ENCODE measurements around the gene CACNG7.
A peak's percentile ranks its signal among the peaks of the same experiment; 100 is the strongest.

Gene CACNG7, protein sequence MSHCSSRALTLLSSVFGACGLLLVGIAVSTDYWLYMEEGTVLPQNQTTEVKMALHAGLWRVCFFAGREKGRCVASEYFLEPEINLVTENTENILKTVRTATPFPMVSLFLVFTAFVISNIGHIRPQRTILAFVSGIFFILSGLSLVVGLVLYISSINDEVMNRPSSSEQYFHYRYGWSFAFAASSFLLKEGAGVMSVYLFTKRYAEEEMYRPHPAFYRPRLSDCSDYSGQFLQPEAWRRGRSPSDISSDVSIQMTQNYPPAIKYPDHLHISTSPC

GRCh38 chr19:53908935-53909415, at the start of gene CACNG7:
CACNG7 (plus strand) TSS chr19:53909278; CDS start chr19:53912832, 3,554 bp downstream.
- Histone ChIP-seq H3K27ac (no peak within 1 kb of the TSS), H3K9me3 (no peaks in the 10 kb centered on the region)
- no peak for TF ChIP-seq Cebpa-rat (IDR thresholded peaks at IDR 0.05)

DNA sequence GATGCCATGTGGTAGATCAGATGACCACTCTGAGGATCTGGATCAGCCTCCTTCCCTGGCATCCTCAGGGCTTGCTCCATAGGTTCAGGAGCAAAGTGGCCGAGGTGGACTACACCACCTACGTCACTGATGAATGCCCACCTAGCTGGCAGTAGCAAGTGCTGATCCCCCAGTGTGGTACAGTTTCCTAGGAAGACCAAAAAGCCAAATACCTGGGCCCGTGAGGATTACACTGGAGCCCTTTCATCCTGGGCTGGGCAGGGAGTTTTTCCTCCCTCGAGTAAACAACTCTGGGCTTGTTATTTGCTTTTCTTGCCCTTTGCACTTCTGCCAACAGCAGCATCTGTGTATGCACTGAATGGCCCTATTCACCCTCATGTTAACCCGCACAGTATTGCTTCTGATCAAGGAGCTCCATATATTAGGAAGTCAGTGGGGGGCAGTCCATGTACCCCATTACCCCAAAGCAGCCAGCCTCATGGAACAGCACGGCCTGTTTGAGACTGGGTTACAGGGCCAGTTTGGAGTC, 44.7 kb upstream of the CACNG7 start:
- Histone ChIP-seq H3K4me2 (no peak overlapping the region), H3K9me3 (no peaks in the 10 kb centered on the region), H3K4me1 (peaks cover 35% of the 10 kb centered on the region), H3K27ac (no peak overlapping the region), H3K27me3 (no peaks in the 10 kb centered on the region), H3K4me3 (no peak overlapping the region), H3K9ac (no peak overlapping the region), H4K20me1 (peaks cover 9% of the 10 kb centered on the region; the same call in 1 of the 2 replicates), H3K36me3 (no peaks in the 10 kb centered on the region)
- TF ChIP-seq Cebpa-rat (IDR thresholded peaks at IDR 0.05): no peak

More at GRCh38 chr19:53908935-53909415, at the start of gene CACNG7:
- H3K4me2 ChIP-seq: 0 out of 2 replicates have a peak within 1 kb of the TSS, but pooled peaks have one; percentile 12
- peaks cover 35% of the 10 kb centered on the region for H4K20me1 ChIP-seq
- no peaks in the 10 kb centered on the region for H3K36me3 ChIP-seq
- no peak within 1 kb of the TSS for H3K9ac ChIP-seq
- H3K4me1 ChIP-seq: peaks cover 10% of the 10 kb centered on the region; the same call in 1 of the 2 replicates
- no peak within 1 kb of the TSS for H3K4me3 ChIP-seq
- H3K27me3 ChIP-seq: peaks cover 95% of the 10 kb centered on the region

- Histone ChIP-seq H3K9ac (peak overlapping the region; percentile 78), H3K36me3 (no peaks in the 10 kb centered on the region), H3K27me3 (no peaks in the 10 kb centered on the region), H4K20me1 (peaks cover 9% of the 10 kb centered on the region; the same call in 1 of the 2 replicates), H3K4me3 (peak overlapping the region; percentile 69), H3K9me3 (no peaks in the 10 kb centered on the region), H3K4me2 (peak overlapping the region; percentile 96), H3K4me1 (peaks cover 36% of the 10 kb centered on the region), H3K27ac (peak overlapping the region; percentile 81)
- TF ChIP-seq Cebpa-rat (IDR thresholded peaks at IDR 0.05): no peak
Observed at GRCh38 chr19:53865523-53865917, 43.6 kb upstream of the CACNG7 start.

DNA sequence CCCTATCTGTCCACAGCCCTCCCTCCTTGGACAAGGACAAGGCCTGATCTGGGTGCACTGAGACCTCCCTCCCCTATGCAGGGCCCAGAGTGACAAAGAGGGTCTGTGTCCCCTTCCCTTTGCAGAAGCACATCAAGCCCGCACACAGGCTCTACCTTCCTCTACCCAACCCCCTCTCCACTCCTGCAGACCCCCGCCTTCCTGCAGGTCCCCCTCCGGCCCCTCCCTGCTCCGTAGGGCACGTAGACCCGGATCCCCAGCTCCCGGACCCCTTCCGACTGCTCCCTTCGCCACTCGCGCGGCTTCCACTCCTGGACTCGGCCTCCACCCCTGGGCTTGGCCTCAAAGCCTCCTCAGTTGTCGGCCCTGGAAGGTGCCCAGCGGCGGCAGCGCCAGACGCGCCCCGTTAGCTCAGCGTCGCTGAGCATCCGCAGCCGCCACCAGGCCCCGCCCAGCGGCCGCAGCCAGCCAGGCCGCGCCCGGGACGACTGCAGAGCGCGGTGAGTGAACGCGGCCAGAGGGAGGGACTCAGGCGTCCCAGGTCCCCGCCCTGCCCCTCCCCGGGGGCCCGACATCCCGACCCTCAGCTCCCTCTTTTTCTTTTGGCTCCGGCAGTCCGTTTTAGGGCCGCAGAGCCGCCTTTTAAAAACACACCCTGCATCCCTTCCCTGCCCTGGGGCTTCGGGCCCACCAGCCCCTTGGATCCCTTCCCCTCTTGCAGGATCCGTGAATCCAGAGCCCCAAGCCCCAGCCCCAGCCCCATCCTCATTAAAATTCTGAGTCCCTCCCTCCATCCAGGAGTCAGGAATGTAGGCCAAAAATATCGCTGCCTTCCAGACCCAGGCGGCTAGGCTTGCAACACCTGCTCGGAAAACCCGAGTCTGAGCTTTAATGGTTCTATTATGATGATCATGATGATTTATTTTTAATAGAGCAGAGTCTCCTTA, 42.9 kb upstream of the CACNG7 start:
- no peaks in the 10 kb centered on the region for H3K9me3 ChIP-seq
- peaks cover 15% of the 10 kb centered on the region for H4K20me1 ChIP-seq
- H3K36me3 ChIP-seq: no peaks in the 10 kb centered on the region
- H3K4me3 ChIP-seq: peak overlapping the region; percentile 69
- peak overlapping the region; percentile 81 for H3K27ac ChIP-seq
- TF ChIP-seq Cebpa-rat (IDR thresholded peaks at IDR 0.05): no peak
- peak overlapping the region; percentile 78 for H3K9ac ChIP-seq
- H3K4me2 ChIP-seq: peak overlapping the region; percentile 96
- no peaks in the 10 kb centered on the region for H3K27me3 ChIP-seq
- peaks cover 43% of the 10 kb centered on the region for H3K4me1 ChIP-seq

- Histone ChIP-seq H3K4me2 (peak overlapping the region; percentile 96), H3K36me3 (0 out of 2 replicates have a peak, but pooled peaks cover under 1% of the 10 kb centered on the region), H3K27me3 (no peaks in the 10 kb centered on the region), H3K27ac (peak overlapping the region; percentile 81), H3K4me3 (peak overlapping the region; percentile 69), H3K9me3 (no peaks in the 10 kb centered on the region), H3K4me1 (peaks cover 43% of the 10 kb centered on the region), H3K9ac (peak overlapping the region; percentile 78), H4K20me1 (peaks cover 22% of the 10 kb centered on the region)
- TF ChIP-seq Cebpa-rat (IDR thresholded peaks at IDR 0.05): no peak
Observed at GRCh38 chr19:53866865-53867224, 42.2 kb upstream of the CACNG7 start.

GRCh38 chr19:53867225-53868090, 41.6 kb upstream of the CACNG7 start, which contains the start of gene MYADM:
MYADM (plus strand) TSS chr19:53867883; CDS start chr19:53873530, 5,647 bp downstream.
- Histone ChIP-seq H3K27ac (peak within 1 kb of the TSS; percentile 88), H3K9ac (peak within 1 kb of the TSS; percentile 88), H3K4me2 (peak within 1 kb of the TSS; percentile 96), H3K36me3 (peaks cover 6% of the 10 kb centered on the region), H4K20me1 (peaks cover 28% of the 10 kb centered on the region), H3K9me3 (no peaks in the 10 kb centered on the region), H3K27me3 (no peaks in the 10 kb centered on the region), H3K4me1 (peaks cover 49% of the 10 kb centered on the region), H3K4me3 (peak within 1 kb of the TSS; percentile 83)
- no peak for TF ChIP-seq Cebpa-rat (IDR thresholded peaks at IDR 0.05)

DNA sequence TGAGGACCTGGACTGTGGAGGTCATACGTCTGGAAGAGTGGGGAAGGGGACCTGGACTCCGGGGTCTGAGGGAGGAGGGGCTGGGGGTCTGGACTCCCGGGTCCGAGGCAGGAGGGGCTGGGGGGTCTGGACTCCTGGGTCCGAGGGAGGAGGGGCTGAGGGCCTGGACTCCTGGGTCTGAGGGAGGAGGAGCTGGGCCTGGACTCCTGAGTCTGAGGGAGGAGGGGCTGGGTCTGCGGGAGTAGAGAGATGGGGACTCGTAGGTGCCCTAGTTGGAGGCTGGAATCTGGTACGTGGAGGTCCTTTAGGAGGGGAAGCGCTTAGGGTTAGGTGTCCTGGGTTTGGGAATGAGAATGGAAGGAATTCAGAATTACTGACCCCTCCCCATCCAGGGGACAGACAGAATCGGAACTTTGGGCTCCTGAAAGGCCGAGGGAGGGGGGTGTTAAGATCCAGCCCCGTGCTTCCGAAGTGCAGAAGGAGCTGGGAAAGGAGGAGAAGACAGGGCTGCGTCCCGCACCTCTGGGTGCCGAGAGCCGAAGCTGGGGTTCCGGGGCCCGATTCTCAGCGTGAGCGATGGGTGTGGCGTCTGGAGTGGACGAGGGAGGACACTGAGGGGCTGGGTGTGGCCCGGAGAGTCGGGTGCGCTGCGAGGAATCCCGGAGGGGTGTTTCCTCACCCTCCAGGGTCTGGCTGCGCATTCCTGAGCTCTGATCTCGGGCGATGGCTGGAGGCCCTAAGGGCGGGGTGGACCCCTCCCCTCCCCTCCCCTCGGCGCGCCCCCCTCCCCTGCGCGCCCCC, 40.8 kb upstream of the CACNG7 start:
- H3K27me3 ChIP-seq: no peaks in the 10 kb centered on the region
- H3K4me1 ChIP-seq: peaks cover 58% of the 10 kb centered on the region

More for the DNA sequence above, 40.8 kb upstream of the CACNG7 start:
- peak overlapping the region; percentile 88 for H3K9ac ChIP-seq
- peak overlapping the region; percentile 83 for H3K4me3 ChIP-seq
- H3K4me2 ChIP-seq: peak overlapping the region; percentile 91
- TF ChIP-seq Cebpa-rat (IDR thresholded peaks at IDR 0.05): no peak
- peaks cover 15% of the 10 kb centered on the region for H3K36me3 ChIP-seq
- peaks cover 36% of the 10 kb centered on the region for H4K20me1 ChIP-seq
- peak overlapping the region; percentile 88 for H3K27ac ChIP-seq
- no peaks in the 10 kb centered on the region for H3K9me3 ChIP-seq
